Endothelial cell of umbilical vein (primary cell): ENCODE measurements around the gene SKIDA1. TPM values are rescaled to one million over a fixed set of nuclear protein-coding genes. Genes with fewer than 3 reads are reported as not detected.
"Not testable (repeated sequence)": the region's sequence is repeated elsewhere in the genome, so short reads cannot be mapped to it uniquely, and the experiment has no call there.

Experiments used
- BruUV-seq: library from RNA; stranded (reverse); fragments of 400-500 nt; replicated peaks from 2 replicates; lab custom pipeline; 2021; lab: Mats Ljungman, UMichigan
- CTCF ChIA-PET: fragments of 300-600, 350-600 bp; sonication (Branson Sonifier 250); formaldehyde crosslinking; loops from one replicate; lab custom pipeline; 2021; ENCODE audit warnings: antibody characterized with exemption, inconsistent platforms; lab: Charles Lee
- POLR2A ChIA-PET: fragments of 300-600, 350-600 bp; sonication (Branson Sonifier 250); formaldehyde crosslinking; loops from one replicate; lab custom pipeline; 2021; ENCODE audit warnings: antibody characterized with exemption, inconsistent platforms; lab: Charles Lee
- DNase-seq: peaks from one replicate; pipeline ENCODE4 v3.0.0-alpha.2; 2011; ENCODE audit warnings: low read depth, low spot score
- FAIRE-seq: peaks from 2 replicates; lab custom pipeline; 2011; peaks lifted over from hg19 to GRCh38; lab: Jason Lieb, UNC
- H2AFZ ChIP-seq: 2 replicates; pipeline ENCODE4 v1.6.0; 2012; ENCODE audit warnings: low read depth, low read length, control low read depth, inconsistent platforms
- H3K27ac ChIP-seq: 2 replicates; pipeline ENCODE4 v1.5.1; 2011; ENCODE audit warnings: low read depth, mild to moderate bottlenecking, control low read depth, low read length, moderate library complexity; ENCODE audit not compliant: insufficient read depth
- H3K27me3 ChIP-seq, 2 experiments: 2 replicates each; pipeline versions ENCODE4 v1.6.0 to v1.6.1; 2011; ENCODE audit warnings: low read length in 2 of 2, mixed read lengths in 1 of 2; ENCODE audit not compliant: control insufficient read depth in 2 of 2, insufficient read depth in 2 of 2
- H3K36me3 ChIP-seq, 2 experiments: 2 replicates in 1 of 2; 3 replicates in 1 of 2; pipeline ENCODE4 v1.5.1; 2011; ENCODE audit warnings: low read length in 2 of 2, mild to moderate bottlenecking in 1 of 2, moderate library complexity in 1 of 2; ENCODE audit not compliant: control insufficient read depth in 2 of 2, insufficient read depth in 2 of 2; ENCODE audit errors: extremely low read depth in 1 of 2
- H3K4me1 ChIP-seq: 3 replicates; pipeline ENCODE4 v1.5.1; 2011; ENCODE audit warnings: mild to moderate bottlenecking, low read length; ENCODE audit not compliant: control insufficient read depth, insufficient read depth; ENCODE audit errors: extremely low read depth
- H3K4me2 ChIP-seq: 2 replicates; pipeline ENCODE4 v1.6.1; 2011; ENCODE audit warnings: low read length, control low read depth, mixed read lengths; ENCODE audit not compliant: insufficient read depth
- H3K4me3 ChIP-seq, 3 experiments: fragments of 200-600 bp in 1 of 3; sonication (generic), shearing (Covaris generic) in 1 of 3; replicated peaks in 1 of 3; 2 replicates each; pipeline ENCODE4 v1.5.1; 2011 to 2016; ENCODE audit warnings: control low read depth in 3 of 3, low read length in 3 of 3, mild to moderate bottlenecking in 2 of 3, inconsistent platforms in 1 of 3, low read depth in 1 of 3, moderate library complexity in 1 of 3; ENCODE audit not compliant: insufficient read depth in 1 of 3
- H3K79me2 ChIP-seq: 2 replicates; pipeline ENCODE4 v1.6.0; 2012; ENCODE audit warnings: low read length, inconsistent platforms; ENCODE audit not compliant: control insufficient read depth, insufficient read depth
- H3K9ac ChIP-seq: replicated peaks from 2 replicates; pipeline ENCODE3; 2011; ENCODE audit warnings: low read length, control low read depth; ENCODE audit not compliant: insufficient read depth; ENCODE audit errors: extremely low read depth
- H3K9me1 ChIP-seq: replicated peaks from 3 replicates; pipeline ENCODE4 v1.6.0; 2011; ENCODE audit warnings: mild to moderate bottlenecking, low read length; ENCODE audit not compliant: control insufficient read depth, insufficient read depth; ENCODE audit errors: extremely low read depth
- H3K9me3 ChIP-seq: replicated peaks from 2 replicates; pipeline ENCODE4 v1.5.1; 2012; ENCODE audit warnings: low read length, inconsistent platforms; ENCODE audit not compliant: control insufficient read depth, insufficient read depth
- H4K20me1 ChIP-seq: replicated peaks from 2 replicates; pipeline ENCODE3; 2011; ENCODE audit warnings: mild to moderate bottlenecking, low read length; ENCODE audit not compliant: control insufficient read depth, insufficient read depth; ENCODE audit errors: extremely low read depth
- EZH2 ChIP-seq: IDR thresholded peaks from 2 replicates; pipeline ENCODE4 v1.6.1; 2012; ENCODE audit warnings: borderline replicate concordance, low read depth, mild to moderate bottlenecking, moderate library complexity, low read length, inconsistent platforms; ENCODE audit not compliant: severe bottlenecking
- FOS ChIP-seq: IDR thresholded peaks from 2 replicates; pipeline ENCODE4 v1.6.1; 2011; ENCODE audit warnings: mild to moderate bottlenecking, low read length, moderate library complexity, borderline replicate concordance; ENCODE audit not compliant: insufficient read depth
- GATA2 ChIP-seq: IDR thresholded peaks from 2 replicates; pipeline ENCODE4 v1.7.0; 2011; ENCODE audit warnings: low read depth, mild to moderate bottlenecking, moderate library complexity, mixed read lengths, low read length; ENCODE audit not compliant: insufficient read length, insufficient read depth
- JUN ChIP-seq: IDR thresholded peaks from 2 replicates; pipeline ENCODE4 v1.6.1; 2011; ENCODE audit warnings: borderline replicate concordance, low read depth; ENCODE audit not compliant: insufficient read length, insufficient read depth
- MYC ChIP-seq: IDR thresholded peaks from one replicate; pipeline ENCODE4 v1.6.1; 2011; ENCODE audit warnings: mild to moderate bottlenecking, low read depth, low read length
- POLR2A ChIP-seq: IDR thresholded peaks from 2 replicates; pipeline ENCODE4 v1.6.1; 2012; ENCODE audit warnings: low read depth, mild to moderate bottlenecking, control low read depth, low read length
- POLR2AphosphoS5 ChIP-seq: IDR thresholded peaks from 2 replicates; pipeline ENCODE4 v1.6.1; 2012; ENCODE audit warnings: low read depth, mild to moderate bottlenecking, control low read depth, low read length, moderate library complexity; ENCODE audit not compliant: insufficient read depth
- dilution Hi-C: fragments of 300-500 bp; cut with MboI; formaldehyde crosslinking; loops from one replicate; pipeline ENCODE4 v1.15.0; 2019; ENCODE audit warnings: low sequenced_read_pairs; ENCODE audit not compliant: extremely low pct_ligation_motif_present
- intact Hi-C: fragments of 100-400 bp; cut with micrococcal nuclease; formaldehyde crosslinking; loops from one replicate; pipeline ENCODE4 v1.10.0; 2022
- polyA plus RNA-seq, 4 experiments: library from polyadenylated mRNA; depleted of rRNA in 3 of 4; stranded (reverse) in 3 of 4; unstranded in 1 of 4; fragments of >200 nt; gene quantifications; 2 replicates each; pipeline versions ENCODE4 v1.2.1 to v1.2.3, GENCODE V29; 2011 to 2012; ENCODE audit warnings: missing spikeins in 1 of 4
- total RNA-seq: library from RNA; stranded (reverse); gene quantifications from 2 replicates; pipeline ENCODE4 v1.2.3, GENCODE V29; 2021
- TF ChIP-seq, protein P1 (sequence below): IDR thresholded peaks from 2 replicates; pipeline ENCODE4 v1.6.1; 2011; ENCODE audit not compliant: insufficient read depth, insufficient read length
- TF ChIP-seq, protein P2 (sequence below), 2 donors: IDR thresholded peaks; 1 replicate in 1 of 2; 2 replicates in 1 of 2; pipeline ENCODE4 v1.5.1; 2011; ENCODE audit warnings: low read length in 2 of 2, mild to moderate bottlenecking in 2 of 2, moderate library complexity in 2 of 2, control low read depth in 1 of 2, inconsistent platforms in 1 of 2, low read depth in 1 of 2; ENCODE audit not compliant: insufficient read depth in 1 of 2; ENCODE audit errors: extremely low read depth in 1 of 2

The SKIDA1 gene
- total and polyA plus RNA-seq, 2 donors (not counting 3 experiments of a cell fraction or from before 2014, with no cell fraction given): 0.21 to 0.71 TPM

DNA sequence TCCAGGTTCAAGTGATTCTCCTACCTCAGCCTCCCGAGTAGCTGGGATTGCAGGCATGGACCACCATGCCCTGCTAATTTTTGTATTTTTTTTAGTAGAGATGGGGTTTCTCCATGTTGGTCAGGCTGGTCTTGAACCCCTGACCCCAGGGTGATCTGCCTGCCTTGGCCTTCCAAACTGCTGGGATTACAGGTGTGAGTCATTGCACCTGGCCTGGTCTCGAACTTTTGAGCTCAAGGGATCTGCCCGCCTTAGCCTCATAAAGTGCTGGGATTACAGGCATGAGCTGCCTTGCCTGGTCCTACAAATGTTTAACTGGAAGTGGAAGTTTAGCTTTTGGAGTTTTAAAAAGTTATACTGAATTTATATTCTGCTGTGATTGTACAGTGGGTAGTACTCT, 11.4 kb upstream of the SKIDA1 start:
- intact Hi-C loops (loop anchor here (5.0 kb wide), 1 partner anchor 680 kb away; no protein-coding TSS in a partner anchor), dilution Hi-C loops (no loop called here)
- H3K4me2 ChIP-seq: no peak overlapping the region
- H3K4me1 ChIP-seq: peaks cover 15% of the 10 kb centered on the region
- H2AFZ ChIP-seq: no peak overlapping the region
- CTCF ChIA-PET: interaction anchor here (1.1 to 1.8 kb wide), 3 partner anchors 11 to 258 kb away, joined by 3 to 4 read pairs (median 4); partner anchors contain the start of gene SKIDA1
- H3K9me1 ChIP-seq: no peaks in the 10 kb centered on the region
- H3K9ac ChIP-seq: no peak overlapping the region
- BruUV-seq: no TSS peak
- H3K27me3 ChIP-seq: no peaks in the 10 kb centered on the region
- no peaks in the 10 kb centered on the region for H4K20me1 ChIP-seq
- H3K9me3 ChIP-seq: no peaks in the 10 kb centered on the region
- no peak overlapping the region for H3K4me3 ChIP-seq
- TF ChIP-seq, protein P1, sequence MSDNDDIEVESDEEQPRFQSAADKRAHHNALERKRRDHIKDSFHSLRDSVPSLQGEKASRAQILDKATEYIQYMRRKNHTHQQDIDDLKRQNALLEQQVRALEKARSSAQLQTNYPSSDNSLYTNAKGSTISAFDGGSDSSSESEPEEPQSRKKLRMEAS: no peak
- TF ChIP-seq POLR2AphosphoS5 (no peak), JUN (no peak), MYC (no peak), POLR2A (no peak), EZH2 (no peak), GATA2 (no peak), FOS (no peak)
- TF ChIP-seq, protein P2, sequence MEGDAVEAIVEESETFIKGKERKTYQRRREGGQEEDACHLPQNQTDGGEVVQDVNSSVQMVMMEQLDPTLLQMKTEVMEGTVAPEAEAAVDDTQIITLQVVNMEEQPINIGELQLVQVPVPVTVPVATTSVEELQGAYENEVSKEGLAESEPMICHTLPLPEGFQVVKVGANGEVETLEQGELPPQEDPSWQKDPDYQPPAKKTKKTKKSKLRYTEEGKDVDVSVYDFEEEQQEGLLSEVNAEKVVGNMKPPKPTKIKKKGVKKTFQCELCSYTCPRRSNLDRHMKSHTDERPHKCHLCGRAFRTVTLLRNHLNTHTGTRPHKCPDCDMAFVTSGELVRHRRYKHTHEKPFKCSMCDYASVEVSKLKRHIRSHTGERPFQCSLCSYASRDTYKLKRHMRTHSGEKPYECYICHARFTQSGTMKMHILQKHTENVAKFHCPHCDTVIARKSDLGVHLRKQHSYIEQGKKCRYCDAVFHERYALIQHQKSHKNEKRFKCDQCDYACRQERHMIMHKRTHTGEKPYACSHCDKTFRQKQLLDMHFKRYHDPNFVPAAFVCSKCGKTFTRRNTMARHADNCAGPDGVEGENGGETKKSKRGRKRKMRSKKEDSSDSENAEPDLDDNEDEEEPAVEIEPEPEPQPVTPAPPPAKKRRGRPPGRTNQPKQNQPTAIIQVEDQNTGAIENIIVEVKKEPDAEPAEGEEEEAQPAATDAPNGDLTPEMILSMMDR (IDR thresholded peaks at IDR 0.05; ENCODE audit: extremely low read depth in 1 of 2, insufficient read depth in 1 of 2, low read depth in 1 of 2, low read length in 2 of 2): no peak
- H3K27ac ChIP-seq: no peak overlapping the region
- no peak for FAIRE-seq
- POLR2A ChIA-PET: no interaction called here
- H3K36me3 ChIP-seq: peaks cover 2 to 11% of the 10 kb centered on the region in 2 experiments
- no peak for DNase-seq
- peaks cover 28% of the 10 kb centered on the region for H3K79me2 ChIP-seq

DNA sequence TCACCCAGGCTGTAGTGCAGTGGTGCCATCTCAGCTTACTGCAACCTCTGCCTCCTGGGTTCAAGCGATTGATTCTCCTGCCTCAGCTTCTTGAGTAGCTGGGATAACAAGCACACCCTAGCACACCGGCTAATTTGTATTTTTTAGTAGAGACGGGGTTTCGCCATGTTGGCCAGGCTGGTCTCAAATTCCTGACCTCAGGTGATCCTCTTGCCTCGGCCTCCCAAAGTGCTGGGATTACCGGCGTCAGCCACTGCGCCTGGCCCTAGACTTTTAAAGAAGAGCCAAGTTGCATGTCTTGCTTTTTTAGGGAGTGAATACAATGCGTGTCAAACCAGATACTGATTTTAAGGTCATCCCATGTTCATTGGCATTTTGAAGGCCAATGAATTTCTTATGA, 10.5 kb upstream of the SKIDA1 start:
- dilution Hi-C loops, DNase-seq, POLR2A ChIA-PET, H3K27me3 ChIP-seq, H3K9me1 ChIP-seq, FAIRE-seq, H3K27ac ChIP-seq, H2AFZ ChIP-seq, H4K20me1 ChIP-seq, H3K9me3 ChIP-seq, H3K36me3 ChIP-seq, CTCF ChIA-PET, H3K9ac ChIP-seq, BruUV-seq, H3K4me3 ChIP-seq: not testable (repeated sequence)
- Histone ChIP-seq H3K79me2 (peaks cover 28% of the 10 kb centered on the region), H3K4me1 (peaks cover 15% of the 10 kb centered on the region), H3K4me2 (peak overlapping the region; percentile 79)
- intact Hi-C loops: loop anchor here (5.0 kb wide), 1 partner anchor 679 kb away; no protein-coding TSS in a partner anchor
